Lower lobe of right lung (tissue), 2 donors: ENCODE data around the gene MFAP1. TPM values are rescaled to one million over a fixed set of nuclear protein-coding genes. Genes with fewer than 3 reads are reported as not detected.
A peak's percentile ranks its signal among the peaks of the same experiment; 100 is the strongest.

Experiments used
- ATAC-seq, 2 donors: fragments of 200-7000 bp; cut with Tn5 transposase; one replicate each; pipeline ENCODE4 v1.9.1; 2020 to 2022; ENCODE audit warnings: mild to moderate bottlenecking in 2 of 2, moderate library complexity in 2 of 2
- DNase-seq: peaks from one replicate; pipeline ENCODE4 v3.0.0-alpha.2; 2020
- H3K27ac ChIP-seq: fragments of 200-600 bp; one replicate; pipeline ENCODE4 v1.8.0; 2022
- H3K27me3 ChIP-seq: fragments of 200-600 bp; one replicate; pipeline ENCODE4 v1.8.0; 2022; ENCODE audit warnings: low read depth
- H3K36me3 ChIP-seq: fragments of 200-600 bp; one replicate; pipeline ENCODE4 v1.8.0; 2022; ENCODE audit warnings: mild to moderate bottlenecking
- H3K4me1 ChIP-seq: fragments of 200-600 bp; one replicate; pipeline ENCODE4 v1.8.0; 2022
- H3K4me3 ChIP-seq: fragments of 200-600 bp; one replicate; pipeline ENCODE4 v1.8.0; 2022; ENCODE audit warnings: mild to moderate bottlenecking
- H3K9me3 ChIP-seq: fragments of 200-600 bp; one replicate; pipeline ENCODE4 v1.8.0; 2022
- CTCF ChIP-seq: fragments of 200-600 bp; IDR thresholded peaks from one replicate; pipeline ENCODE4 v1.8.0; 2022; ENCODE audit warnings: antibody characterized with exemption, mild to moderate bottlenecking
- intact Hi-C: fragments of 100-400 bp; cut with DNase I; formaldehyde crosslinking; loops from one replicate; pipeline ENCODE4 v1.11.0; 2022
- total RNA-seq: library from RNA; stranded (reverse); fragmentation: NEBNext Ultra II Directional; extraction: Animal tissue kit (Norgen Biotek cat#: 25700); gene quantifications from one replicate; pipeline ENCODE4 v1.2.1, GENCODE V29; 2021
- donor health status: DM: no; HTN: yes; CAD: no; lungs with severe emphysema.

Gene MFAP1
- total RNA-seq, 1 donor from 2014 or later = 21.0 TPM

- peak in 1 of 2 donors; percentile 0 for ATAC-seq
- Histone ChIP-seq H3K36me3 (peaks cover 35% of the 10 kb centered on the region), H3K4me1 (peaks cover 24% of the 10 kb centered on the region), H3K27ac (peak overlapping the region; percentile 88), H3K9me3 (no peaks in the 10 kb centered on the region), H3K4me3 (peak overlapping the region; percentile 78), H3K27me3 (no peaks in the 10 kb centered on the region)
- peak; percentile 16 for TF ChIP-seq CTCF
- intact Hi-C loops = no loop called here
- no peak for DNase-seq
These were observed 49.0 kb downstream of the MFAP1 start for GRCh38 chr15:43775411-43775965.

GRCh38 chr15:43774062-43774461, 50.4 kb downstream of the MFAP1 start:
- Histone ChIP-seq H3K4me3 (no peak overlapping the region), H3K36me3 (peaks cover 50% of the 10 kb centered on the region), H3K4me1 (peaks cover 24% of the 10 kb centered on the region), H3K27me3 (no peaks in the 10 kb centered on the region), H3K9me3 (no peaks in the 10 kb centered on the region), H3K27ac (no peak overlapping the region)
- DNase-seq = no peak
- intact Hi-C loops = no loop called here
- no peak for TF ChIP-seq CTCF
- no peak for ATAC-seq

DNA sequence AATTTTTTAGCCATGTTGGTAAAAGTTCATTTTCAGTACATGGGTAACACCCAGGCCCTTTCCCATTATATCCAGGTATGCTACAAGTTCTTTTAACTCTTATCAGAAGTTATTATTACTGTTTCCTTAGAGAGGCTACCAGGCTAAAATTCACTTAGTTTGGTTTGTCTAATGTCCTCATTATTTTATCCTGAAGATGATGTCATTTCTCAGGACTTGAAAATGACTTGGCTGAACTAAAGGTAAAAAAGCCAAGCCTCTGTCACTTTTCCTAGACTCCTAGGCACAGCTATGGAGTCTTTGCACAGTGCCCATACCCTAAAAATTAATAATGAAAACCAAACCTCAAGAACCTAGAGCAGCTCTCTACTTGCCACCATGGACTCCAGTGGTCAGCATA, 51.9 kb downstream of the MFAP1 start:
- Histone ChIP-seq H3K27ac (no peak overlapping the region), H3K27me3 (no peaks in the 10 kb centered on the region), H3K4me3 (no peak overlapping the region), H3K4me1 (peaks cover 17% of the 10 kb centered on the region), H3K9me3 (no peaks in the 10 kb centered on the region), H3K36me3 (peaks cover 64% of the 10 kb centered on the region)
- intact Hi-C loops = no loop called here
- no peak for TF ChIP-seq CTCF
- ATAC-seq = no peak
- no peak for DNase-seq

DNA sequence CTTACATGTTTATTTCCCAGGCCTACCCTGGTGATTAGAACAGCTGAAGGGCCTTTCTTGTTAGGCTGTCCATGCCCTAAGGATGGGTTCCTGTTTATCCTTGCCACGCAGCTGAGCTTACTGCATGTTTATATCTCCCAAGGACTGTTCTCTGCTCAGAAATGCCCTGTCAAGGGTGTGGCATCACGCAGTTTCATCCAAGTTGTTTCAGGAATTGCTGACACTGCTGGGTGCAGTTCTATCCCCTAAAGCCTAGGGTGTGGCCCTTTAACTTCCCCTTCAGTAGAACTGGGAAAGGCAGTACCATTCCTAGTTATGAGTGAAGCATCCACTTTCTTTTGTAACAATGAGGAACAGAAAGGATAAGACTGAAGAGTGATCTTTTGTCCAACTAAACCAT, 52.7 kb downstream of the MFAP1 start:
- no peak for TF ChIP-seq CTCF
- Histone ChIP-seq H3K4me3 (no peak overlapping the region), H3K27me3 (no peaks in the 10 kb centered on the region), H3K27ac (no peak overlapping the region), H3K9me3 (no peaks in the 10 kb centered on the region), H3K4me1 (peaks cover 14% of the 10 kb centered on the region), H3K36me3 (peaks cover 72% of the 10 kb centered on the region)
- DNase-seq = no peak
- ATAC-seq = no peak
- intact Hi-C loops = no loop called here

DNA sequence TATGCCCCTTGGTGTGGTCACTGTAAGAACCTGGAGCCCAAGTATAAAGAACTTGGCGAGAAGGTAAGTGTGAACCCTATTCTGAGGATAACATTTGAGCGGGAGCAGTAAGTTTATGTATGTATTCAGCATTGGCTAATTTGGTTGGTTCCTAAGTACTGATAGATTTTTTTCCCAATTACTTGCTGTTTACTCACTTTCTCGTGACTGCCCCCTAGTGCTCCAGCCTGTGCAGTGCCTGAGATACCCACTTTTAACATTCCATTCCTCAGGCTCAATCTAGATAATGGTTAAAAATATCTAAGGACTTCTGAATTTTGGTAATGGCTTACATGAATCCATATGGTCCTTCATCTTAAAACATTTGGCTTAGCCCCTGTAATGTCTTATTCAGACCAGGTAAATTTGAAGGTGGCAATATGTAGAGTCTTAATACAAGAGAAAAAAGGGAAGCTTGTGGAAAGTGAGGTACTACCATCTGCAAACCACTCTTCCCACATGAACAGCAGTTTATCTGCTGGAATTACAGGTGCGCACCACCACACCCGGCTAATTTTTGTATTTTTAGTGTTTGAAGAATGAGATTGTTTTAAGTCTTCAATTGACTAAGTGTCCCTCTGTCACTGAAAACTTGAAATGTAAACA, 54.8 kb downstream of the MFAP1 start:
- TF ChIP-seq CTCF = peak; percentile 69
- Histone ChIP-seq H3K4me3 (no peak overlapping the region), H3K27ac (no peak overlapping the region), H3K27me3 (no peaks in the 10 kb centered on the region), H3K4me1 (no peaks in the 10 kb centered on the region), H3K36me3 (peaks cover 93% of the 10 kb centered on the region), H3K9me3 (no peaks in the 10 kb centered on the region)
- DNase-seq (peak; percentile 55), ATAC-seq (peak; percentile 79 to 82)
- intact Hi-C loops = no loop called here
